Dermis microvascular lymphatic vessel endothelial cell (primary cell): ENCODE results near the gene CEP112. TPM values are rescaled to one million over a fixed set of nuclear protein-coding genes. Genes with fewer than 3 reads are reported as not detected.

Source experiments
- DNase-seq, 2 donors: peaks; one replicate each; pipeline versions ENCODE4 v3.0.0 to v3.0.0-alpha.2; 2010; ENCODE audit warnings: low read depth in 2 of 2
- total RNA-seq: library from RNA; depleted of rRNA; stranded (reverse); fragments of >200 nt; gene quantifications from 2 replicates; pipeline ENCODE4 v1.2.1, GENCODE V29; 2014

Gene CEP112
- total RNA-seq, 1 donor from 2014 or later = 5.0 TPM

DNA sequence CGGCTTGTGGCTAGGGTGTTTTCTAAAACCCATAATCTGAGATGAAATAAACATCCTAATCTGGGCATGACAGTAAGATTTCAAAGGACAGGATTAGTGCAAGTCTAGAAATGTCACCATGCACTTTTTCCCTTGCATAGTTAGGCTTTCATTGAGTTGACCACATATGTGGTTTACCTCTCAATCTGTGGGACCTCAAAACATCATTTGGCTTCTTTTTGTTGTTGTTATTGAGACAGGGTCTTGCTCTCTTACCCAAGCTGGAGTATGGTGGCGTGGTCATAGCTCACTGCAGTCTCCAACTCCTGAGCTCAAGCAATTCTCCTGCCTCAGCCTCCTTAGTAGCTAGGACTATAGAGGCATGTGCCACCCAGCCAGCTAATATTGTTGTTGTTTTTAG, 197.8 kb downstream of the CEP112 start:
- no peak for DNase-seq

DNA sequence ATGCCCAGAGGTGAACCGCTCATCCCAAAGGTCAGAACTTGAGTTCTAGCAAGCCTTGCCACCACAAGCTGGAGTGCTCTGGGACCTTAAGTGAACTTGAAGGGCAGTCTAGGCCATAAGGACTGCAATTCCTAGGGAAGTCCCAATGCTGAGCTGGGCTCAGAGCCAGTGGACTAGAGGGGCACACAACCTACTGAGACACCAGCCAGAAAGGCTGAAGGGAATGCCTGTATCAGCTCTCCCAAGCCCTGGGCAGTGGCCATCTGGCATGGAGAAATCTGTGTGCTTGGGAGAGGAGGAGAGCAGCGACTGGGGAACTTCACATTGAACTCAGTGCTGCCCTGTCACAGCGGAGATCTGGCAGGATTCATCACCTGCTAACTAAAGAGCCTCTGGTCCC, 201.3 kb downstream of the CEP112 start:
- no peak for DNase-seq

DNA sequence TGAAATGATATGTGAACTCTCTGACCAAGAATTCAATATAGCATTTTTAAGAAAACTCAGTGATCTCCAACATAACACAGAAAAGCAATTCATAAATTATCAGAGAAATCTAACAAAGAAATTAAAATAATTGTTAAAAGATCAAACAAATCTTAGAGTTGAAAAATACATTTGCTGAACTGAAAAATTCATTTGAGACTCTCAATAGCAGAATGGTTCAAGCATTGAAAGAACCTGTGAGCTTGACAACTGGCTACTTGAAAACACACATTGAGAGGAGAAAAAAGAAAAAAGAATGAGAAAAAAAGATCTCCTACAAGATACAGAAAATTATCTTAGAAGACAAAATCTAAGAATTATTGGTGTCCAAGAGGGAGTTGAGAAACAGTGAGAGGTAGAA, 203.5 kb downstream of the CEP112 start:
- no peak for DNase-seq

DNA sequence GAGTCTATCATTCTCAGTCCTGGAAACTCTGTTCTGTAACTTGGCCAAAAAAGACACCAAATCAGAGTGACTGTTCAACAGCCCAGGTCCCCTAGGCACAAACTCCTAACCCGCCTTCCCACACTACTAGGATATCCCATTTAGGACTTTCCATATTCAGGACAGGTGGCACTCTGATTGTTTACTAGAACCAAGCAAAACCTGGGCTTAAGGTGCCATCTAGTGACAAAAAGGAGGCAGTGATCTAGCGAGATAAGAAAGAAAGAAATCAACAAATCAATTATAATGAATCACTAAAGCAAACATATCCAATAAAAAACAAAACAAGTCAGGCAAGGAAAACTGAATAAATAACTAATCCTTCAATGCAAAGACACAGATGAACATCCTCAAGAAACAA, 203.9 kb downstream of the CEP112 start:
- DNase-seq = peak; percentile 28 to 63

DNA sequence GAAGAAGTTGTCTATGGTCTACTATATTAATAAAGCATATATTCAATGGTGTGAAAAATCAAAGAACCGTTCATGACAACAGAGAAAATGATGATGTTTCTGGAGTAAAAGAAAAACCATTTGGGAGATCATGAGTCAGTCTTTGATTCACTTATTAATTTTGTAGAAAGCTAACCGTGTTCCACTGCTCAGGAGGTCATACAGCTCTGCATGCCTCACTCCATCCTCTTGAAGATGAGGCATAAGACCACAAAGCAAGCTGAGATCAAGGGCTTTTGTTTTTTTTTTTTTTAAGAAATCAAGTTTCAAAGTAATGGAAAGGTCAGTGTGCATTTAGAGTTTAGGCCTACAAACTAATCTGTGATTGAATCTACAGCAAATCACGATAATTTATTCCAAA, 206.4 kb downstream of the CEP112 start:
- no peak for DNase-seq

DNA sequence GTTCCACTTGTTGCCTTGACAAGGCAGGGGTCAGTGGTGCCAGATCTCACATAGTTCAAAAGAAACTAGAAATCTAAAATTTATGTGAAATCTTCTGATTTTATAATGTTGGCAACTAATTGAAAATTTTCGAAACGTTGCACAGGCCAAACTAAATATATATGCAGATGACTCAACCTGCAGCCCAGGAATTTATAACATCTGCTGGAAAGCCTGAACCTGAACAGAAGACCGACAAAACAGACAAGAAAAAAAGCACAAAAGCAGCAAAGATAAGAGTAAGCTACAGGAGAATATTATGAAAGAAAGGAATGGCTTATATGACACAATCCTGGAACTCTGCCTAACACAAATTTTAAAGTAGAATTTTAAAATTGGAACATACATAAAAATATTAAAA, 207.6 kb downstream of the CEP112 start:
- no peak for DNase-seq

DNA sequence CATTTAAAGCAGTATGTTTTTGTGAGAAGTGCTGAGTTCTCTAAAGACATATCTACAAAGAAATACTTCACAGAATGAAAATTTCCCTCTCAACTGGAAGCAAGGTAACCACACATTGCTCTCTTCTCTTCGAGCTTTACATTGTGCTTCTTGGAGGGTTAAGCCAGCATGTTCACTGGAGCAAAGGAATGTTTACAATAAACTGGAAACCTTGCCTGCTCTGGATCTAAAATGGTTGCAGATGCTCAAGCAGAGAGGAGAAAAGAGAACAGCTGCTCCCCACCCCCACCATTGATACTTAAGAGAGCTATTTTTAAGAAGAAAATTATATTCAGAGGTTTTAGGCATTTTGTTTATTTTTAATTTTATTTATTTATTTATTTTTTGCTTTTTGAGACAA, 213.1 kb downstream of the CEP112 start:
- no peak for DNase-seq

DNA sequence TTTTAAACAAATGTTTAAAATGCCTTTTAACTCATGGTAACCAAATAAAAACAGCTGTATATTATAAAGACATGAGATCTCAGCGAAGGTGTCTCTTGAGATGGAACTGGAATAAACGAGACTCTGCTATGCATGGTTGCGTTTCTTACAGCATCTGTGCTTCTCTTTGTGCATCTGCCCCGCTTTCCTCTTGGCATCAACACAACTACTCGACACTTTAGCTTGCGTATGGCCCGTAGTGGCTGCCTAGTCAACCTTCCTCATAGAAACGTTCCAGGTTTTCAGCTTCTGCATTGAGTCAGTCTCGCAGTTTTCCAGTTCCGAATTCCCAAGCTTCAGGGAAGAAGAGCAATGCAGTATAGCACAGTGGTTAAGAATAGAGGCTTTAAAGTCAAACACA, 214.9 kb downstream of the CEP112 start:
- DNase-seq = no peak

DNA sequence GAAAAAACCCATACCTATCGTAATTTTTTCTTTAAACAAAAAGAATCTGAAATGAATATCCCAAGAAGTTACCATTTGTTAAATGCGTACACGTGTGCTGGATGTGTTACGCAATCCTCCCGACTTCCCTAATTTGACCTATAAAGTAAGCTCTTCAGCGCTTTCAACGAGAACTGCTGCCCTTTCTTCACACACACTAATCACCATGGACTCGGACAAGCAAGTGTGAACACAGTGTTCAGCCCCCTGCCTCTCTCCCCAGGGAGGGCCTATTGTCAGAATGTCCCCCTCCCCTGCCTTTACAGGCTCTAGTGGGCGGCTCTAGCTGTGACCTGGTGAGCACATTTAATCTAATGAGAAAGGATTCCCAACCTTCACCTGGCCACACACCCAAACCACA, 216.1 kb downstream of the CEP112 start:
- no peak for DNase-seq

DNA sequence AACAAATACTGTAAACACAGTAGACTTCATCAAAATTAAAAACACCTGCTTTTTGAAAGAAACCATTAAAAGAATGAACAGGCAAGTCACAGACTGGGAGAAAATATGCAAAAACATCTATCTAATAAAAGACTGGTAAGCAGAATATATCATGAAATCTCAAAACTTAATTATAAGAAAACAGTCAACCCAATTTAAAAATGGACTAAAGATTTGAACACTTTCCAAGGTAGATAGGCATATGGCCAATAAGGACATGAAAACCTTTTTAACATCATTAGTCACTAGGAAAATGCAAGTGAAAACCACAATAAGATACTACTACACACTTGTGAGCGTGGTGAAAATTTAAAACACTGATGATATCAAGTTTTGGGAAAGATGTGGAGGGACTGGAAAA, 218.7 kb downstream of the CEP112 start:
- DNase-seq = no peak

DNA sequence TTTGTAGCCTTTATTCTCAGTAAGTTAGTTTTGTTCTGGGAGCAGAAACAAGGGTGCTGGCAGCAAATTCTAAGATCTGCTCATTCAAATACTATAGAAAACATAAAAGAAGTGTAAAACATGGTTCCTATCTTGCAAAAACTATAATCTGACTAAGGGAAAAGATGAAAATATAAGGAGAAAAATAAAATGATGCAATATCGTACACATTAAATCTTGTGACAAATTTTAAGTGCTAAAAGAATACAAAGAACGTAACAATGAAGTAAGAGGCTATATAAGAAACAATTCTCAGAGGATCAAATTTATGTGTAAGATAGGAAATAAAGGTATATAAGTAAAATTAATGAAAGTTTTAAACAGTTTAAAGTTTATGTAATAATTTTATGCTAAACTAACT, 224.6 kb downstream of the CEP112 start:
- no peak for DNase-seq

DNA sequence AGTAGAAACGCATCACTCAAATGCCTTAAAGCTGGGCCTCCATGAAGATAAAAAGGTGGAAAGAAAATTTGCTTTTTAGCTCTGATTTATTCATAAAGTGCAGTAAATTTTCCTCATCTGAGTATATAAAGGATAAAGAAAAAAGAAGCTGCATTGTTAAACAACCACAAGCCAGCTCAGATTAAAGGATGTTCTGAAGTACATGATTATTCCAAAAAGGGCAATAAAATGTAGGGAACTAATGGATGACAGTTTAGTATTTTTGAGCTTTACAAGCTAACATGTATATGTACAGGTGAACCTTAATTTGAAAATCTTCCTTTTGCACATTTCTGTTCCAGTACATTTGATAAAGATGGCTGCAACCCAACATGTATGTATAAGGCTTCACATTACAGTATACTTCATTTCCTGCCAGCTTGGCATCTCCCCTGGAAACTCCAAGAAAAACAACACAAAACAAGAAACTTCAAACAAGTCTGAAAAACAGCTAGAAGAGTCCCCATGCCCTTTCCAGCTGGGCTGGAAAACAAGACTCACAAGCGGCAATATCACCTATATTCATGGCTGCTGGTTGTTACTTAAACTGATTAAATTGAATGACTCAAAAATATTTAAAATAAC, 225.7 kb downstream of the CEP112 start:
- DNase-seq = peak in 1 of 2 donors; percentile 73

DNA sequence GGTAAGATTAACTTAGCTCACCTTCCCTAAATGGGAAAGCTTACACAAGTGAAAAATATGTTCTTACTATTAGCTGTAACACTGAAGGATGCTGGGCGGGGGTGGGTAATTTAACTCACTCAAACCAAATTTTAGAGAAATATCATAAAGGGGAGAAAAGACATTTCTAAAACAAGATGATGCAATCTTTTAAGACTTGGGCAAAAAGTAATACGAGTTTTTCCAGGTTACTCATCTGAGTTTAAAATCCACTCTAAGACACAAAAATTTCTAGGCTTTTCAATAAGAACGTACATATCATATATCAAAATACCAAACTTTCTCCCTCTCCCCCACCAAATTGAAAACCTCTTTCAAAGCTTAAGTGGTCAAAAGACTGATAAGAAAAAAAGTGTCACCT, 228.8 kb downstream of the CEP112 start:
- DNase-seq = no peak

DNA sequence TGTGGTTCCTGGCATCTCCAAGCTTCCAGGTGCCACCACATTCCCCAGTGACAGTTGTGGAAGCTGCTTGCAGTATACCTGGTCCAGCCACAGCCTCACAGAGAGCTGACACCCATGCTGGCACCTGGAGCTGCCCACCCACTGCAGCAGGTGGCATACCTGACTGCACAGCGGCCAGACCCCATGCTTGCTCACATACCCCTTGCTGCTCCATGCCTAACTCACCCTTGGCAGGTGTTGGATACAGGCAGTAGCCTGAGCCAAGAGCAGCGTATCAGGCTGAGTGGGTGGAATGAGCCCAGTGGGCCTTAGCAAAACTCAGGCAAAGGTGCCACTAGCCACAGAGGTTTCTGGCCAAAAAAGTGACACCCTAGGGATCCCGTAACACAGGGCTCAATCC, 232.3 kb downstream of the CEP112 start:
- DNase-seq = no peak

DNA sequence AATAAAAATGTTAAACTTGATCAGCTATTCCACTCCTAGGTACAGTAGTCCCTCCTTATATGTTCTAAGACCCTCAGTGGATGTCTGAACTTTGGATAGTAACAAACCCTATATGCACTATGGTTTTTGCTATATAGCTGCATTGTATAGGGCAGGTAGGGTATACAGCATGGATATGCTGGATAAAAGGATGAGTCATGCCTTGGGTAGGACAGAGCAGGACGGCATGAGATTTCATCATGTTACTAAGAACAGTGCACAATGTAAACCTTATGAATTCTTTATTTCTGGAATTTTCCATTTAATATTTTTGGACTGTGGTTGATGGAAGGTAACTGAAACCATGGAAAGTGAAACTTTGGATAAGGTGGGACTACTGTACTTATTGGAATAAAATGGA, 235.1 kb downstream of the CEP112 start:
- DNase-seq = no peak

DNA sequence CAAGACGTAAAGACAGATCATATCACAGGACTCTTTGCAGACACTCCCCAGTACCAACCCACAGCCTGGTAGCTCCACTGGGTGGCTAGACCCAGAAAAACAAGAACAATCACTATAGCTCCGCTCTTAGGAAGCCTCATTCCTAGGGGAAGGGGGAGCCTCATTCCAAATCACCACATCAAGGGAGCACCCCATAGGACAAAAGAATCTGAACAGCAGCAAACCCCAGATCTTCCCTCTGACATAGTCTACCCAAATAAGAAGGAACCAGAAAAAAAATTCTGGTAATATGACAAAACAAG, 237.8 kb downstream of the CEP112 start:
- DNase-seq = no peak

DNA sequence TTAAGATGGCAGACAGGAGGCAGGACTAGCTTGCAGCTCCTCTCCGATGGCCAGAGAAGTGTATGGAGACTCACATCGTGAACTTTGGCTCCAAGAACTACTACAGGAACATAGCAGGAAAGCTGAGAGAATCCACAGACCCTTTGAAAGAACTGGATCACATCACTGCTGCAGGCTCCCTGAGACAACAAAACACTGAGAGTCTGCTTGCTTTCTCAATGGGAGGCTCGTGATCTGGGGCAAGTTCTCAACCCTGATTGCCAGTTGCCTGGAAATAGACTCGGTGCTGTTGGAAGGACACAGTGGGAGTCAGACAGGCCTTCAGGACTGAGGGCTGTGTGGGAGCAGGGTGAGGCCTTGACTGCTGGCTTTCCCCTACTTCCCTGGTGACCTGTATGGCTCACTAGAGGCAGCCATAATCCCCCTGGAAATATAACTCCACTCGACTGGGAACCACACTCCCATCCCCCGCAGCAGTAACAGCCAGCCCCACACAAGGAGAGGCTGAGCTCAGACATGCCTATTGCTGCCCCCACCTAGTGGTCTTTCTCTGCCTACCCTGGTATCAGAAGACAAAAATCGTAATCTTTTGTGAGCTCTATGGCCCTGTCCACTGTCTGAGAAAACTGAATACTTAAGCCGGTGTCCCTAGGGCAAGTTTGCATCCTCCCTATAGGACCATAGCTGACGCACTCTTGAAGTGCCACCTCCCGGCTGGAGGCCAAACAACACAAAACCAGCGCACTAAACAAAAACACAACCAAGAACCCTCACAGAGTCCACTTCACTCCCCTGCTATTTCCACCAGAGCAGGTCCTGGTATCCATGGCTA, 238.4 kb downstream of the CEP112 start:
- DNase-seq = no peak

DNA sequence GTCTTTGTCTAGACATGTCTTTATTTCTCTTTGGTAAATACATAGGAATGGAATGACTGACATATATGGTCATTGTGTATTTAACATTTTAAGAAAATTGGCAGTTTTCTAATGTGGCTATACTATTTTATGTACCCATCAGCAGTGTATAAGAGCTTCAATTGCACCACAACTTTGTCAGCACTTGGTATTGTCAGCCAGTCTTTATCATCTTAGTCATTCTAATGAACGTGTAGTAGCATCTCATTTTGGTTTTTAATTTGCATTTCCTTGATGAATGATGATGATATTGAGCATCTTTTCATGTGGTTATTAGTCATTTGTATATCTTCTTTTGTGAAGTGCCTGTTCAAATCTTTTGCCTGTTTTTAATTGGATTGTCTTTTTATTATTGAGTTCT, 239.3 kb downstream of the CEP112 start:
- no peak for DNase-seq

DNA sequence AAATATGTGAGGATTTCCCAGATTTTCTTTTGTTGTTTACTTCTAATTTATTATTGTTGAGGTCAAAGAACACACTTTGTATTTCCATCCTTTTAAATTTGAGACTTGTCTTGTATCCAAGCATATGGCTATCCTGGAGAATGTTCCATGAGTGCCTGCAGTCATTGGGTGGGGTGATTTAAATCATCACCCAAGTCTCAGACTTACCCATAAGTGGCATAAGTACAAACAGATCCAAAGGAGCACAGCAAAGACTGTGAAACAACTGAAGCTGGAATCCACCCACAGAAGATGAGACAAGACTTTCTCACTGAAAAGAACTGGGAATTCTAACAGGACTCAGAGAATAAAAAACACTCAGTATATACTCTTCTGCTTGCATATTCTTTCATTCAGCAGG, 239.9 kb downstream of the CEP112 start:
- no peak for DNase-seq

DNA sequence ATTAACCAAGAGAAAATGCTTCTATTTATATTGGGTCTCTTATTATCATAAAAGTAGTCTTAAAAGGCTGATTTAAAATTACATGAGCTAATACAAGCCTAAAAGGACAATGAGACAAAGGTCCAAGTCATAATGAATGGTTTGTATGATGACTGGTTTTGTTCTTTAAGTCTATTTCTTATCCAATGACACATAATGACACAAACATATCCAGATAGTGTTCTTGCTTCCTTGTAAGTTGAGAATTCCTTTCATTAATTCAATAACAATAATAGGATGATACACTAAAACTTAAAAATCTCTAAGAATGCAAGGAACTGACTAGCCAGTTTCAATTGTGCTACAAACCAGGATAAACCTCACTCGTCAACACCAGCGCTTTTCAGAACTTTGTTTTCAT, 244.1 kb downstream of the CEP112 start:
- no peak for DNase-seq

DNA sequence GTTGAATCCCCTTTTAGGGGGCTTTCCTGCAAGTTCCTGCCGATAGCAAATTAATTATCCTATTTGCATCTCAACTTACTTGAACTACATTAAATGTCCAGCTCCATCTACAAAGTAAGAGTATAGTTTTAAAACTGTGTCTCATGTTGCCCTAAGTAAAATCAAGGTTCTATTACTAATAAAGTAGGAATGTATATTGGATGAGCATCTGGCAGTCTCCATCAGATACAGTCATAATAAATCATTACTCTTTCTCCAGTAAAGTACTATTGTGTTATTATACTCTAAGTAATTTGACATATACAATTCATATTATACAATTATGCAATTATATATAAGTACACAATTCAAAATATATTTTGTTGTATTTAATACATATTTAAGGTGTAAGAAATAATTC, 249.3 kb downstream of the CEP112 start:
- no peak for DNase-seq

DNA sequence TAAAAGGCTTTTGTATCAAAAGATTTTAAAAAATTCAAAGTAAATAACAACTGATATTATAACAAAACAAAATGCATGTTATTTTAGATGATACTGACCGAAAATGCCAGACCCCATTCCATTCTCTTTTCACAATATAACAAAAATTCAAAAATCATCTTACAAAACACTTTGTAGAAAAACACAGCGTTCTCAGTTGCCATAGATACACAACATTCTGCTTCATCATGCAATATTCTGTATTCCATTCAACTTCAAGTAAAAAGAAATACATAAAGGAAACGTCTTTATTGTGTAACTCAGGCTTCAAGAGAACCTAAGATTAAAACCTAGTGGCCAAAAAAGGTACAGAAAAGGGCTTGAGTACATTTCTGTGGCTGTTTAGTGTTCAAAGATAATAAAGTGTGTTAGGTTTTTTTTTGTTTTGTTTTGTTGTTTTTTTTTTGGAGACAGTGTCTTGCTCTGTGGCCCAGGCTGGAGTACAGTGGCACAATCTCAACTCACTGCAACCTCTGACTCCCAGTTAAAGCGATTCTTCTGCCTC, 250.5 kb downstream of the CEP112 start:
- DNase-seq = no peak

DNA sequence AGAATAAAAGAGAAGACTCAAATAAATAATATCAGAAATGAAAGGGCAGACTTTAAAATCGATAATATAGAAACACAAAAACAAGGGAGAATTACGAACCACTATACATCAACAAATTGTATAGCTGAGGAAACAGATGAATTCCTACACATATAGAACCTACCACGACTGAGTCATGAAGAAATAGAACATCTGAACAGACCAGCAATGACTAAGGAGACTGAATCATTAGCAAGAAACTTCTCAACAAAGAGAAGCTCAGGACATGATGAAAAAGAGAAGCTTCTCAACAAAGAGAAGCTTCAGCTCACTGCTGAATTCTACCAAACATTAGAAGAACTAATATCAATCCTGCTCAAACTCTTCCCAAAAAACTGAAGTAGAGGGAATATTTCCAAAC, 255.9 kb downstream of the CEP112 start:
- DNase-seq = peak in 1 of 2 donors; percentile 43
